A549 (cell line): ENCODE results near the gene ZNF639. TPM values are rescaled to one million over a fixed set of nuclear protein-coding genes. Genes with fewer than 3 reads are reported as not detected.

Source experiments
- ATAC-seq, 2 experiments: fragments of 200-7000 bp in 1 of 2; fragments of >200 bp in 1 of 2; cut with Nextera tagmentation in 1 of 2; cut with Tn5 transposase in 1 of 2; 3 replicates each; pipeline versions ENCODE4 v1.8.0 to v1.9.1; 2018 to 2020; ENCODE audit warnings: mild to moderate bottlenecking in 1 of 2, moderate library complexity in 1 of 2
- CTCF ChIA-PET: fragments of 300-600 bp; sonication (Branson Sonifier 250); formaldehyde crosslinking; extraction: SDS; loops from one replicate; lab custom pipeline; 2021; ENCODE audit warnings: antibody characterized with exemption, inconsistent platforms; lab: Yijun Ruan, JAX
- POLR2A ChIA-PET: fragments of 350-600 bp; formaldehyde crosslinking; extraction: SDS; loops from one replicate; lab custom pipeline; 2021; ENCODE audit warnings: antibody characterized with exemption, inconsistent platforms; lab: Yijun Ruan, JAX
- DNase-seq, 2 experiments: peaks; one replicate each; pipeline versions ENCODE4 v3.0.0 to v3.0.0-alpha.2; 2011 to 2016; ENCODE audit warnings: low read depth in 1 of 2, low spot score in 1 of 2
- FAIRE-seq: peaks from 2 replicates; lab custom pipeline; 2011; peaks lifted over from hg19 to GRCh38; lab: Jason Lieb, UNC
- H3K27ac ChIP-seq, 2 experiments: fragments of >200 bp; sonication (Bioruptor Twin); formaldehyde crosslinking; 3 replicates each; pipeline ENCODE4 v1.5.1; 2016 to 2017
- H3K4me1 ChIP-seq: fragments of >200 bp; sonication (Bioruptor Twin); formaldehyde crosslinking; 3 replicates; pipeline ENCODE4 v1.6.1; 2016
- H3K4me2 ChIP-seq: fragments of >200 bp; sonication (Bioruptor Twin); formaldehyde crosslinking; 3 replicates; pipeline ENCODE4 v1.6.1; 2016
- H3K4me3 ChIP-seq: fragments of >200 bp; sonication (Bioruptor Twin); formaldehyde crosslinking; 3 replicates; pipeline ENCODE4 v1.5.1; 2016
- H3K9me3 ChIP-seq: fragments of >200 bp; sonication (Bioruptor Twin); formaldehyde crosslinking; 3 replicates; pipeline ENCODE4 v1.6.1; 2016
- CHD2 ChIP-seq: fragments of 150-350 bp; IDR thresholded peaks from 2 replicates; pipeline ENCODE4 v1.6.1; 2014; ENCODE audit warnings: low read length; ENCODE audit not compliant: partially characterized antibody
- CTCF ChIP-seq: fragments of >200 bp; sonication (Bioruptor Twin); formaldehyde crosslinking; IDR thresholded peaks from 3 replicates; pipeline ENCODE4 v1.5.1; 2016
- EHMT2 ChIP-seq: fragments of 200-600 bp; sonication (generic); IDR thresholded peaks from 2 replicates; pipeline ENCODE4 v1.6.1; 2016; ENCODE audit warnings: antibody characterized with exemption, low read depth, mild to moderate bottlenecking, moderate library complexity
- ESRRA ChIP-seq: fragments of 150-350 bp; IDR thresholded peaks from 2 replicates; pipeline ENCODE4 v1.6.1; 2014; ENCODE audit warnings: mild to moderate bottlenecking, low read length, borderline replicate concordance
- HES2 ChIP-seq: fragments of >200 bp; sonication (Bioruptor Twin); formaldehyde crosslinking; IDR thresholded peaks from 2 replicates; pipeline ENCODE4 v1.6.1; 2016
- HEYL ChIP-seq: fragments of 250-450 bp; sonication (Bioruptor Pico); IDR thresholded peaks from 2 replicates; pipeline ENCODE4 v1.8.0; 2021; ENCODE audit warnings: mild to moderate bottlenecking, moderate library complexity
- HMGXB4 ChIP-seq: fragments of 250-450 bp; sonication (Bioruptor Pico); IDR thresholded peaks from 2 replicates; pipeline ENCODE4 v1.5.0; 2021; ENCODE audit warnings: mild to moderate bottlenecking, moderate library complexity, borderline replicate concordance
- MAX ChIP-seq: IDR thresholded peaks from 2 replicates; pipeline ENCODE4 v1.6.1; 2012
- NFE2L2 ChIP-seq: fragments of 150-350 bp; conservative IDR thresholded peaks from 2 replicates; pipeline ENCODE4 v1.6.1; 2014; ENCODE audit warnings: low read length
- PHF8 ChIP-seq: fragments of 200-600 bp; sonication (generic); IDR thresholded peaks from 2 replicates; pipeline ENCODE4 v1.6.1; 2016; ENCODE audit warnings: low read depth, mild to moderate bottlenecking, antibody characterized with exemption, moderate library complexity, borderline replicate concordance
- POLR2A ChIP-seq: IDR thresholded peaks from 2 replicates; pipeline ENCODE4 v1.6.1; 2012; ENCODE audit warnings: mild to moderate bottlenecking, low read length
- POLR2AphosphoS2 ChIP-seq: conservative IDR thresholded peaks from 2 replicates; pipeline ENCODE4 v1.6.1; 2012; ENCODE audit warnings: low read length, improper control_type of control experiment, inconsistent platforms
- RAD21 ChIP-seq, 2 experiments: fragments of >200 bp in 1 of 2; sonication (Bioruptor Twin) in 1 of 2; formaldehyde crosslinking in 1 of 2; IDR thresholded peaks in 1 of 2; conservative IDR thresholded peaks in 1 of 2; 2 replicates in 1 of 2; 3 replicates in 1 of 2; pipeline ENCODE4 v1.6.1; 2012 to 2018; ENCODE audit warnings: inconsistent platforms in 1 of 2
- REST ChIP-seq: fragments of 200-600 bp; sonication (generic); IDR thresholded peaks from 2 replicates; pipeline ENCODE4 v1.6.1; 2016; ENCODE audit warnings: antibody characterized with exemption, mild to moderate bottlenecking, moderate library complexity
- ZFP36 ChIP-seq: fragments of 450-650 bp; IDR thresholded peaks from 2 replicates; pipeline ENCODE4 v1.6.1; 2014; ENCODE audit warnings: borderline replicate concordance; ENCODE audit not compliant: partially characterized antibody
- ZNF302 ChIP-seq: fragments of 250-450 bp; sonication (Bioruptor Pico); IDR thresholded peaks from 2 replicates; pipeline ENCODE4 v1.9.0; 2021; ENCODE audit warnings: inconsistent platforms, mild to moderate bottlenecking, moderate library complexity
- WGBS: methylation state at CpG from one replicate; pipeline ENCODE4 v1.1.6; 2017; ENCODE audit errors: missing lambda C conversion rate; 5-methylcytosine and 5-hydroxymethylcytosine counted together
- polyA plus RNA-seq, 4 experiments: library from polyadenylated mRNA; depleted of rRNA in 3 of 4; stranded (reverse); fragments of >200 nt; fragmentation: RNase III in 1 of 4; extraction: RNeasy Plus Mini Kit Qiagen cat#74134 plus additional on column Dnase treatment in 1 of 4; gene quantifications; 2 replicates in 3 of 4; 3 replicates in 1 of 4; pipeline ENCODE4 v1.2.3, GENCODE V29; 2011 to 2017

ZNF639 gene
- polyA plus RNA-seq, 2 of the 4 experiments (the other 2 are of a cell fraction) = 18.9 to 19.0 TPM

- no peak for ATAC-seq
- no peak for FAIRE-seq
- Histone ChIP-seq H3K4me2 (no peak overlapping the region), H3K4me1 (no peaks in the 10 kb centered on the region), H3K27ac (no peak overlapping the region), H3K4me3 (no peak overlapping the region), H3K9me3 (no peaks in the 10 kb centered on the region)
- TF ChIP-seq NFE2L2 (no peak), HES2 (no peak), EHMT2 (no peak), PHF8 (no peak), CTCF (no peak), HEYL (CRISPR knock-in tag) (no peak), CHD2 (no peak), RAD21 (conservative IDR thresholded peaks at IDR 0.05 in 1 of 2, IDR thresholded peaks at IDR 0.05 in 1 of 2) (no peak), POLR2AphosphoS2 (no peak), MAX (no peak), ESRRA (no peak), REST (no peak), ZFP36 (no peak), HMGXB4 (CRISPR knock-in tag) (no peak), POLR2A (no peak)
- POLR2A ChIA-PET = no interaction called here
- DNase-seq = no peak
- CTCF ChIA-PET = no interaction called here
- 7% methylated on average over 5 of the region's 5 CpGs for WGBS
Observed at GRCh38 chr3:179297971-179298725, 24.7 kb upstream of the ZNF639 start.

GRCh38 chr3:179299316-179299715 is 23.5 kb upstream of the ZNF639 start:
- ChIA-PET CTCF (interaction anchor here (0.6 kb wide), 1 partner anchor 8 kb away, joined by 4 read pairs; no protein-coding TSS in a partner anchor), POLR2A (no interaction called here)
- DNase-seq = no peak
- H3K4me2 ChIP-seq = no peak overlapping the region
- no peak for TF ChIP-seq ZNF302 (CRISPR knock-in tag)
- TF ChIP-seq RAD21 (conservative IDR thresholded peaks at IDR 0.05 in 1 of 2, IDR thresholded peaks at IDR 0.05 in 1 of 2) = no peak
- TF ChIP-seq HES2 = no peak
- TF ChIP-seq, all 56 proteins: peak for 0
- ATAC-seq (no peak), FAIRE-seq (no peak)
- H3K4me3 ChIP-seq = no peak overlapping the region
- no peak overlapping the region for H3K27ac ChIP-seq
- 40% methylated on average over 2 of the region's 2 CpGs for WGBS
- H3K4me1 ChIP-seq = no peaks in the 10 kb centered on the region
- H3K9me3 ChIP-seq = no peaks in the 10 kb centered on the region
